HCT116 (cell line): ENCODE data around the gene TBC1D12.

Experiments
- ATF3 ChIP-seq: IDR thresholded peaks from 2 replicates; pipeline ENCODE4 v1.6.1; 2012
- CBX3 ChIP-seq: IDR thresholded peaks from 2 replicates; pipeline ENCODE4 v1.6.1; 2012; ENCODE audit warnings: low read depth
- ELF1 ChIP-seq: IDR thresholded peaks from 2 replicates; pipeline ENCODE4 v1.6.1; 2012; ENCODE audit warnings: low read depth, borderline replicate concordance
- EZH2 ChIP-seq: fragments of 200-600 bp; sonication (generic); IDR thresholded peaks from 2 replicates; pipeline ENCODE4 v1.6.1; 2017; ENCODE audit warnings: antibody characterized with exemption, mixed run types
- EZH2phosphoT487 ChIP-seq: fragments of 200-600 bp; IDR thresholded peaks from 2 replicates; pipeline ENCODE4 v1.6.1; 2018; ENCODE audit warnings: antibody characterized with exemption, borderline replicate concordance
- JUND ChIP-seq: IDR thresholded peaks from 2 replicates; pipeline ENCODE4 v1.6.1; 2012
- MAX ChIP-seq: IDR thresholded peaks from 2 replicates; pipeline ENCODE4 v1.6.1; 2012
- POLR2A ChIP-seq: IDR thresholded peaks from 2 replicates; pipeline ENCODE4 v1.7.0; 2011; ENCODE audit warnings: borderline replicate concordance; ENCODE audit not compliant: insufficient read depth, insufficient read length; ENCODE audit errors: extremely low read depth
- POLR2AphosphoS5 ChIP-seq: IDR thresholded peaks from 2 replicates; pipeline ENCODE4 v1.6.1; 2011; ENCODE audit warnings: mild to moderate bottlenecking, low read depth, low read length, moderate library complexity
- RAD21 ChIP-seq: IDR thresholded peaks from 2 replicates; pipeline ENCODE4 v1.6.1; 2012; ENCODE audit warnings: low read depth, mild to moderate bottlenecking
- SP1 ChIP-seq: IDR thresholded peaks from 2 replicates; pipeline ENCODE4 v1.6.1; 2012; ENCODE audit warnings: low read depth
- SRF ChIP-seq: IDR thresholded peaks from 2 replicates; pipeline ENCODE4 v1.6.1; 2012; ENCODE audit warnings: low read depth
- TF ChIP-seq, protein P1 (sequence below), 3 experiments: fragments of 200-600 bp in 1 of 3; sonication (generic) in 1 of 3; IDR thresholded peaks in 2 of 3; conservative IDR thresholded peaks in 1 of 3; 2 replicates each; pipeline ENCODE4 v1.5.1; 2012 to 2017; ENCODE audit warnings: low read depth in 2 of 3, low read length in 2 of 3, antibody characterized with exemption in 1 of 3, borderline replicate concordance in 1 of 3, control low read depth in 1 of 3, mild to moderate bottlenecking in 1 of 3, mixed read lengths in 1 of 3, mixed run types in 1 of 3, moderate library complexity in 1 of 3; ENCODE audit not compliant: insufficient read depth in 1 of 3
- TF ChIP-seq, protein P2 (sequence below): IDR thresholded peaks from 2 replicates; pipeline ENCODE4 v1.6.1; 2012; ENCODE audit warnings: low read depth

GRCh38 chr10:94450782-94451181 lies 48.4 kb downstream of the TBC1D12 start:
- TF ChIP-seq SP1 (no peak), ELF1 (no peak), RAD21 (no peak), EZH2 (no peak), MAX (no peak), EZH2phosphoT487 (no peak), JUND (no peak), SRF (no peak), POLR2A (no peak), CBX3 (no peak), POLR2AphosphoS5 (no peak), ATF3 (no peak)
- TF ChIP-seq, protein P1, sequence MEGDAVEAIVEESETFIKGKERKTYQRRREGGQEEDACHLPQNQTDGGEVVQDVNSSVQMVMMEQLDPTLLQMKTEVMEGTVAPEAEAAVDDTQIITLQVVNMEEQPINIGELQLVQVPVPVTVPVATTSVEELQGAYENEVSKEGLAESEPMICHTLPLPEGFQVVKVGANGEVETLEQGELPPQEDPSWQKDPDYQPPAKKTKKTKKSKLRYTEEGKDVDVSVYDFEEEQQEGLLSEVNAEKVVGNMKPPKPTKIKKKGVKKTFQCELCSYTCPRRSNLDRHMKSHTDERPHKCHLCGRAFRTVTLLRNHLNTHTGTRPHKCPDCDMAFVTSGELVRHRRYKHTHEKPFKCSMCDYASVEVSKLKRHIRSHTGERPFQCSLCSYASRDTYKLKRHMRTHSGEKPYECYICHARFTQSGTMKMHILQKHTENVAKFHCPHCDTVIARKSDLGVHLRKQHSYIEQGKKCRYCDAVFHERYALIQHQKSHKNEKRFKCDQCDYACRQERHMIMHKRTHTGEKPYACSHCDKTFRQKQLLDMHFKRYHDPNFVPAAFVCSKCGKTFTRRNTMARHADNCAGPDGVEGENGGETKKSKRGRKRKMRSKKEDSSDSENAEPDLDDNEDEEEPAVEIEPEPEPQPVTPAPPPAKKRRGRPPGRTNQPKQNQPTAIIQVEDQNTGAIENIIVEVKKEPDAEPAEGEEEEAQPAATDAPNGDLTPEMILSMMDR (IDR thresholded peaks at IDR 0.05 in 2 of 3, conservative IDR thresholded peaks at IDR 0.05 in 1 of 3; ENCODE audit: borderline replicate concordance in 1 of 3, insufficient read depth in 1 of 3, low read depth in 2 of 3, low read length in 2 of 3) = no peak
- TF ChIP-seq, protein P2, sequence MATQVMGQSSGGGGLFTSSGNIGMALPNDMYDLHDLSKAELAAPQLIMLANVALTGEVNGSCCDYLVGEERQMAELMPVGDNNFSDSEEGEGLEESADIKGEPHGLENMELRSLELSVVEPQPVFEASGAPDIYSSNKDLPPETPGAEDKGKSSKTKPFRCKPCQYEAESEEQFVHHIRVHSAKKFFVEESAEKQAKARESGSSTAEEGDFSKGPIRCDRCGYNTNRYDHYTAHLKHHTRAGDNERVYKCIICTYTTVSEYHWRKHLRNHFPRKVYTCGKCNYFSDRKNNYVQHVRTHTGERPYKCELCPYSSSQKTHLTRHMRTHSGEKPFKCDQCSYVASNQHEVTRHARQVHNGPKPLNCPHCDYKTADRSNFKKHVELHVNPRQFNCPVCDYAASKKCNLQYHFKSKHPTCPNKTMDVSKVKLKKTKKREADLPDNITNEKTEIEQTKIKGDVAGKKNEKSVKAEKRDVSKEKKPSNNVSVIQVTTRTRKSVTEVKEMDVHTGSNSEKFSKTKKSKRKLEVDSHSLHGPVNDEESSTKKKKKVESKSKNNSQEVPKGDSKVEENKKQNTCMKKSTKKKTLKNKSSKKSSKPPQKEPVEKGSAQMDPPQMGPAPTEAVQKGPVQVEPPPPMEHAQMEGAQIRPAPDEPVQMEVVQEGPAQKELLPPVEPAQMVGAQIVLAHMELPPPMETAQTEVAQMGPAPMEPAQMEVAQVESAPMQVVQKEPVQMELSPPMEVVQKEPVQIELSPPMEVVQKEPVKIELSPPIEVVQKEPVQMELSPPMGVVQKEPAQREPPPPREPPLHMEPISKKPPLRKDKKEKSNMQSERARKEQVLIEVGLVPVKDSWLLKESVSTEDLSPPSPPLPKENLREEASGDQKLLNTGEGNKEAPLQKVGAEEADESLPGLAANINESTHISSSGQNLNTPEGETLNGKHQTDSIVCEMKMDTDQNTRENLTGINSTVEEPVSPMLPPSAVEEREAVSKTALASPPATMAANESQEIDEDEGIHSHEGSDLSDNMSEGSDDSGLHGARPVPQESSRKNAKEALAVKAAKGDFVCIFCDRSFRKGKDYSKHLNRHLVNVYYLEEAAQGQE = no peak
